Smooth muscle cell of the coronary artery (primary cell): ENCODE measurements around the gene LCN9. TPM values are rescaled to one million over a fixed set of nuclear protein-coding genes. Genes with fewer than 3 reads are reported as not detected.

Experiments used
- total RNA-seq: library from RNA; depleted of rRNA; stranded (reverse); fragments of >200 nt; gene quantifications from 2 replicates; pipeline ENCODE4 v1.2.3, GENCODE V29; 2014; ENCODE audit warnings: low replicate concordance

The LCN9 gene
- not detected in 2 replicates for total RNA-seq

DNA sequence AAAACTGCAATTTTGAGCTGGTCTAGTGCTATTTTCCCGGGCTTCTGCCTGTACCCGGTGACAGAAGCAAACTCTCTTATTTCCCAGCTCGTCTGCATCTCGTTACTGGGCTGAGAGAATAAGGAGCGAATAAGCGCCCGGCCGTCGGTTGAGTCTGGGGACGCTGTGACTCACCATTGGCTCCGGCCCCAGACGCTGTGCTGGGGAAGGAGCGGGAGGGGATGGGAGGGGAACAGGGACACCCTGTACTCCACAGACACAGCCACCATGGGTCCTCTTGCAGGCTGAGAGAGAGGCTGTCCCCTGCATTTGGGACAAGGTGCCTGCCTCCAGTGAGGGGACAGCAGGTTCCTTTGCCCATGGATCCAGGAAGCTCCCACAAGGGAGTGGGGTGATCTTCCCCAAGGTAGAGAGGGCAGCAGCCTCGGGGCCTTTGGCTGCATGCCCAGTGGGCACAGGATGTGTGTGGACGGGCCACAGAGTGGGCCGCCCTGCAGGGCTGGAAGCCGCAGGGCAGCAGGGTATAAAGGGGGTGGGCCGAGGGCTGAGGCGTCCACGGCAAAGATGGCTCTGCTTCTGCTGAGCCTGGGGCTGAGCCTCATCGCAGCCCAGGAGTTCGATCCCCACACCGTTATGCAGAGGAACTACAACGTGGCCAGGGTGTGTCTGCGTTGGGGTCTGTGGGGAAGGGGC lies at the start of gene LCN9:
TSS of gene LCN9 (plus strand) at position 552 of the 693 bp plus-strand sequence. CDS start at position 565, 13 bp downstream.

GRCh38 chr9:135639196-135639595 lies 23.9 kb upstream of the LCN9 start, which contains the start of gene GLT6D1:
GLT6D1 (minus strand) TSS chr9:135639540; CDS start chr9:135639187, 353 bp downstream.

GRCh38 chr9:135699440-135699839 lies 36.3 kb downstream of the LCN9 start, which contains the start of gene SOHLH1:
SOHLH1 (minus strand) TSS chr9:135699481; CDS start chr9:135699467, 14 bp downstream.

DNA sequence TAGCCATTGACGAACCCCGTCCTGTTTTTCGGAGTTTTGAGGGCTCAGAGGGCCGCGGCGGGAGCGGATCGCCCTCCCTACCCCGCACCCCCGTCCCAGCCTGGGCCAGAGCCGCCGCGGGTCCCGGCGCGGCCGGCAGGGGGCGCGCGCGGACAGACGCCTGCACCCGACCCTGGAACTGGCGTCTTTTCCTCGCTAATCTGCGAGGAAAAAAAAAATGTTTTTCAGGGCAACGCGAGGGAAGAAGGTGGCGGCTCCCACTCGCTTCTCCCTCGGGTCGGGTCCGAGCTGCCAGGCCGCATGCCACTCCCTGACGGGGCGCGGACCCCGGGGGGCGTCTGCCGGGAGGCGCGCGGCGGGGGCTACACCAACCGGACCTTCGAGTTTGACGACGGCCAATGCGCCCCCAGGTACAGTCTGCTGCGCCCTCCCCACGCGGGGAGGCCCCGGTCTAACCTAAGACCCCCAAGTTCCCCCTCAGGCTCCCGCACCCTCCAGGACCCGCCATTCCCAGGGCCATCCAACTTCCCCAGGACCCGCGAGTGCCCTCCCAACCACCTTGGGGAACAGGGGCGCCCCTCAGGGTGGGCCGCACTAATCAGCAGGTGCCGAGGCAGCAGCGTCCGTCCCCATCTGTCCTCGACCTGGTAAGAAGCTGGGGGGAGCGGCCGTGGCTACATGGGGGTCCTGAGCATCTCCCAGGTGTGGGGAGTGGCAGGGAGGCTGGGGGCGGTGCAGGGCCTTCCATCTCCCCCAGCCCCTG lies 39.0 kb downstream of the LCN9 start, which contains the start of gene KCNT1:
TSS of gene KCNT1 (plus strand) at position 227 of the 763 bp plus-strand sequence. CDS start at position 301, 74 bp downstream.

Other genes starting within 250 kb of the LCN9 start
- 7.4 and 12.7 TPM in 2 replicates for gene PPP1R26, start 183.5 kb upstream of the LCN9 start, total RNA-seq
- gene MRPS2, start 162.6 kb upstream of the LCN9 start, total RNA-seq, result 11.9 and 17.3 TPM in 2 replicates
- not detected in 2 replicates for gene LCN1, start 141.9 kb upstream of the LCN9 start, total RNA-seq
- gene OBP2A, start 117.2 kb upstream of the LCN9 start, total RNA-seq, result not detected in 2 replicates
- gene PAEP, start 101.6 kb upstream of the LCN9 start, total RNA-seq, result not detected in 2 replicates
- gene GLT6D1, start 23.8 kb upstream of the LCN9 start, total RNA-seq, result not detected in 2 replicates
- not detected in 2 replicates for gene SOHLH1, start 36.2 kb downstream of the LCN9 start, total RNA-seq
- 0.12 TPM in 1 of 2 replicates, not detected in the other for gene KCNT1, start 38.9 kb downstream of the LCN9 start, total RNA-seq
- gene CAMSAP1, start 244.2 kb downstream of the LCN9 start, total RNA-seq, result 18.1 and 24.7 TPM in 2 replicates